ENCODE data around the gene CAPZB.

- TF ChIP-seq POLR2AphosphoS5 (IDR thresholded peaks at IDR 0.05) (no peak), POLR2A (IDR thresholded peaks at IDR 0.05) (no peak)
- TF ChIP-seq, protein P1, sequence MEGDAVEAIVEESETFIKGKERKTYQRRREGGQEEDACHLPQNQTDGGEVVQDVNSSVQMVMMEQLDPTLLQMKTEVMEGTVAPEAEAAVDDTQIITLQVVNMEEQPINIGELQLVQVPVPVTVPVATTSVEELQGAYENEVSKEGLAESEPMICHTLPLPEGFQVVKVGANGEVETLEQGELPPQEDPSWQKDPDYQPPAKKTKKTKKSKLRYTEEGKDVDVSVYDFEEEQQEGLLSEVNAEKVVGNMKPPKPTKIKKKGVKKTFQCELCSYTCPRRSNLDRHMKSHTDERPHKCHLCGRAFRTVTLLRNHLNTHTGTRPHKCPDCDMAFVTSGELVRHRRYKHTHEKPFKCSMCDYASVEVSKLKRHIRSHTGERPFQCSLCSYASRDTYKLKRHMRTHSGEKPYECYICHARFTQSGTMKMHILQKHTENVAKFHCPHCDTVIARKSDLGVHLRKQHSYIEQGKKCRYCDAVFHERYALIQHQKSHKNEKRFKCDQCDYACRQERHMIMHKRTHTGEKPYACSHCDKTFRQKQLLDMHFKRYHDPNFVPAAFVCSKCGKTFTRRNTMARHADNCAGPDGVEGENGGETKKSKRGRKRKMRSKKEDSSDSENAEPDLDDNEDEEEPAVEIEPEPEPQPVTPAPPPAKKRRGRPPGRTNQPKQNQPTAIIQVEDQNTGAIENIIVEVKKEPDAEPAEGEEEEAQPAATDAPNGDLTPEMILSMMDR (IDR thresholded peaks at IDR 0.05), result no peak
Measured at GRCh38 chr1:19390166-19390850, 95.0 kb downstream of the CAPZB start.

Data from breast epithelium (tissue), 3 donors.